Measurements from ENCODE around the gene HOXB5.

HOXB5 gene

GRCh38 chr17:48579760-48580554 is 13.6 kb downstream of the HOXB5 start:
- Mint-ChIP-seq H3K4me3 (peak overlapping the region; percentile 37), H3K4me1 (peaks cover 12% of the 10 kb centered on the region), H3K27ac (ENCODE audit: low read depth) (no peak overlapping the region), H3K9me3 (no peaks in the 10 kb centered on the region), H3K36me3 (ENCODE audit: insufficient read depth) (peaks cover 12% of the 10 kb centered on the region), H3K27me3 (peaks cover 63% of the 10 kb centered on the region)
- no peak for DNase-seq (ENCODE audit: low spot score in 2 of 2)
- no peak for ATAC-seq (replicated peaks; ENCODE audit: extremely low read depth, poor library complexity, severe bottlenecking)

- no peaks in the 10 kb centered on the region for H3K9me3 Mint-ChIP-seq
- H3K4me3 Mint-ChIP-seq, result peak overlapping the region; percentile 90
- peaks cover 9% of the 10 kb centered on the region for H3K4me1 Mint-ChIP-seq
- H3K27ac Mint-ChIP-seq (ENCODE audit: low read depth), result no peak overlapping the region
- peaks cover 58% of the 10 kb centered on the region for H3K27me3 Mint-ChIP-seq
- peaks cover 10% of the 10 kb centered on the region for H3K36me3 Mint-ChIP-seq (ENCODE audit: insufficient read depth)
- ATAC-seq (replicated peaks; ENCODE audit: extremely low read depth, poor library complexity, severe bottlenecking) (no peak), DNase-seq (ENCODE audit: low spot score in 2 of 2) (no peak)
Measured at GRCh38 chr17:48579471-48579759, 14.2 kb downstream of the HOXB5 start.

- DNase-seq (ENCODE audit: low spot score in 2 of 2) (no peak), ATAC-seq (replicated peaks; ENCODE audit: extremely low read depth, poor library complexity, severe bottlenecking) (peak; percentile 56)
- H3K9me3 Mint-ChIP-seq, result no peaks in the 10 kb centered on the region
- H3K27ac Mint-ChIP-seq (ENCODE audit: low read depth), result peak overlapping the region; percentile 94
- peak overlapping the region; percentile 90 for H3K4me3 Mint-ChIP-seq
- H3K4me1 Mint-ChIP-seq, result peaks cover 9% of the 10 kb centered on the region
- peaks cover 10% of the 10 kb centered on the region for H3K36me3 Mint-ChIP-seq (ENCODE audit: insufficient read depth)
- H3K27me3 Mint-ChIP-seq, result peaks cover 52% of the 10 kb centered on the region
Measured at GRCh38 chr17:48578616-48579470, 14.7 kb downstream of the HOXB5 start.

GRCh38 chr17:48577946-48578615 is 15.5 kb downstream of the HOXB5 start, which contains the start of gene HOXB4:
TSS of gene HOXB4 (minus strand) at chr17:48578350. CDS start at chr17:48578319, 31 bp downstream.
- peaks cover 44% of the 10 kb centered on the region for H3K27me3 Mint-ChIP-seq
- H3K27ac Mint-ChIP-seq (ENCODE audit: low read depth), result peak within 1 kb of the TSS; percentile 94
- ATAC-seq (replicated peaks; ENCODE audit: extremely low read depth, poor library complexity, severe bottlenecking) (peak; percentile 84), DNase-seq (ENCODE audit: low spot score in 2 of 2) (peak in 1 of 2 donors; percentile 50)
- H3K9me3 Mint-ChIP-seq, result no peaks in the 10 kb centered on the region
- H3K36me3 Mint-ChIP-seq (ENCODE audit: insufficient read depth), result peaks cover 10% of the 10 kb centered on the region
- H3K4me3 Mint-ChIP-seq, result peak within 1 kb of the TSS; percentile 90
- H3K4me1 Mint-ChIP-seq, result peaks cover 15% of the 10 kb centered on the region

GRCh38 chr17:48577330-48577945 is 16.1 kb downstream of the HOXB5 start:
- Mint-ChIP-seq H3K27ac (ENCODE audit: low read depth) (no peak overlapping the region), H3K4me1 (peaks cover 15% of the 10 kb centered on the region), H3K27me3 (peaks cover 38% of the 10 kb centered on the region), H3K9me3 (no peaks in the 10 kb centered on the region), H3K4me3 (peak overlapping the region; percentile 90), H3K36me3 (ENCODE audit: insufficient read depth) (peaks cover 10% of the 10 kb centered on the region)
- DNase-seq (ENCODE audit: low spot score in 2 of 2) (no peak), ATAC-seq (replicated peaks; ENCODE audit: extremely low read depth, poor library complexity, severe bottlenecking) (peak; percentile 30)

GRCh38 chr17:48576479-48577309 is 16.9 kb downstream of the HOXB5 start:
- Mint-ChIP-seq H3K27me3 (peaks cover 31% of the 10 kb centered on the region), H3K27ac (ENCODE audit: low read depth) (no peak overlapping the region)

GRCh38 chr17:48575673-48576478 is 17.7 kb downstream of the HOXB5 start:
- ATAC-seq (replicated peaks; ENCODE audit: extremely low read depth, poor library complexity, severe bottlenecking), result no peak
- Mint-ChIP-seq H3K36me3 (ENCODE audit: insufficient read depth) (peaks cover 15% of the 10 kb centered on the region), H3K4me3 (peak overlapping the region; percentile 40), H3K9me3 (no peaks in the 10 kb centered on the region), H3K27me3 (peaks cover 22% of the 10 kb centered on the region), H3K4me1 (peaks cover 15% of the 10 kb centered on the region), H3K27ac (ENCODE audit: low read depth) (no peak overlapping the region)
- DNase-seq (ENCODE audit: low spot score in 2 of 2), result no peak

More at GRCh38 chr17:48576479-48577309, 16.9 kb downstream of the HOXB5 start:
- no peak for DNase-seq (ENCODE audit: low spot score in 2 of 2)
- peaks cover 10% of the 10 kb centered on the region for H3K36me3 Mint-ChIP-seq (ENCODE audit: insufficient read depth)
- H3K9me3 Mint-ChIP-seq, result no peaks in the 10 kb centered on the region
- peak overlapping the region; percentile 90 for H3K4me3 Mint-ChIP-seq
- ATAC-seq (replicated peaks; ENCODE audit: extremely low read depth, poor library complexity, severe bottlenecking), result no peak
- H3K4me1 Mint-ChIP-seq, result peaks cover 15% of the 10 kb centered on the region

- Mint-ChIP-seq H3K27me3 (peaks cover 15% of the 10 kb centered on the region), H3K36me3 (ENCODE audit: insufficient read depth) (peaks cover 15% of the 10 kb centered on the region), H3K9me3 (no peaks in the 10 kb centered on the region), H3K27ac (ENCODE audit: low read depth) (no peak overlapping the region), H3K4me3 (no peak overlapping the region), H3K4me1 (peaks cover 15% of the 10 kb centered on the region)
- DNase-seq (ENCODE audit: low spot score in 2 of 2), result no peak
- ATAC-seq (replicated peaks; ENCODE audit: extremely low read depth, poor library complexity, severe bottlenecking), result no peak
Measured at GRCh38 chr17:48575066-48575582, 18.5 kb downstream of the HOXB5 start.

GRCh38 chr17:48574505-48575065 is 19.0 kb downstream of the HOXB5 start:
- ATAC-seq (replicated peaks; ENCODE audit: extremely low read depth, poor library complexity, severe bottlenecking) (no peak), DNase-seq (ENCODE audit: low spot score in 2 of 2) (no peak)
- H3K4me3 Mint-ChIP-seq, result no peak overlapping the region
- H3K4me1 Mint-ChIP-seq, result peaks cover 15% of the 10 kb centered on the region
- H3K9me3 Mint-ChIP-seq, result no peaks in the 10 kb centered on the region
- no peak overlapping the region for H3K27ac Mint-ChIP-seq (ENCODE audit: low read depth)
- H3K27me3 Mint-ChIP-seq, result peaks cover 9% of the 10 kb centered on the region
- H3K36me3 Mint-ChIP-seq (ENCODE audit: insufficient read depth), result peaks cover 15% of the 10 kb centered on the region

- no peaks in the 10 kb centered on the region for H3K27me3 Mint-ChIP-seq
- DNase-seq (ENCODE audit: low spot score in 2 of 2) (no peak), ATAC-seq (replicated peaks; ENCODE audit: extremely low read depth, poor library complexity, severe bottlenecking) (no peak)
- no peaks in the 10 kb centered on the region for H3K9me3 Mint-ChIP-seq
- peaks cover 9% of the 10 kb centered on the region for H3K36me3 Mint-ChIP-seq (ENCODE audit: insufficient read depth)
- peaks cover 11% of the 10 kb centered on the region for H3K4me1 Mint-ChIP-seq
- no peak overlapping the region for H3K4me3 Mint-ChIP-seq
- H3K27ac Mint-ChIP-seq (ENCODE audit: low read depth), result no peak overlapping the region
Measured at GRCh38 chr17:48571826-48572417, 21.7 kb downstream of the HOXB5 start.

Measured in central memory CD8-positive, alpha-beta T cell (primary cell).